Measurements from ENCODE around the gene THTPA. TPM values are rescaled to one million over a fixed set of nuclear protein-coding genes. Genes with fewer than 3 reads are reported as not detected.

The THTPA gene, protein sequence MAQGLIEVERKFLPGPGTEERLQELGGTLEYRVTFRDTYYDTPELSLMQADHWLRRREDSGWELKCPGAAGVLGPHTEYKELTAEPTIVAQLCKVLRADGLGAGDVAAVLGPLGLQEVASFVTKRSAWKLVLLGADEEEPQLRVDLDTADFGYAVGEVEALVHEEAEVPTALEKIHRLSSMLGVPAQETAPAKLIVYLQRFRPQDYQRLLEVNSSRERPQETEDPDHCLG
- 10 to 100 TPM; 16.4 to 26.7 (median 19.2) TPM for total RNA-seq
- 10 to 100 TPM; 17.9 to 18.1 TPM for polyA plus RNA-seq
- 8.5 reads per million, percentile 33 among the genes with 10 or more reads in this experiment for total RNA-seq

DNA sequence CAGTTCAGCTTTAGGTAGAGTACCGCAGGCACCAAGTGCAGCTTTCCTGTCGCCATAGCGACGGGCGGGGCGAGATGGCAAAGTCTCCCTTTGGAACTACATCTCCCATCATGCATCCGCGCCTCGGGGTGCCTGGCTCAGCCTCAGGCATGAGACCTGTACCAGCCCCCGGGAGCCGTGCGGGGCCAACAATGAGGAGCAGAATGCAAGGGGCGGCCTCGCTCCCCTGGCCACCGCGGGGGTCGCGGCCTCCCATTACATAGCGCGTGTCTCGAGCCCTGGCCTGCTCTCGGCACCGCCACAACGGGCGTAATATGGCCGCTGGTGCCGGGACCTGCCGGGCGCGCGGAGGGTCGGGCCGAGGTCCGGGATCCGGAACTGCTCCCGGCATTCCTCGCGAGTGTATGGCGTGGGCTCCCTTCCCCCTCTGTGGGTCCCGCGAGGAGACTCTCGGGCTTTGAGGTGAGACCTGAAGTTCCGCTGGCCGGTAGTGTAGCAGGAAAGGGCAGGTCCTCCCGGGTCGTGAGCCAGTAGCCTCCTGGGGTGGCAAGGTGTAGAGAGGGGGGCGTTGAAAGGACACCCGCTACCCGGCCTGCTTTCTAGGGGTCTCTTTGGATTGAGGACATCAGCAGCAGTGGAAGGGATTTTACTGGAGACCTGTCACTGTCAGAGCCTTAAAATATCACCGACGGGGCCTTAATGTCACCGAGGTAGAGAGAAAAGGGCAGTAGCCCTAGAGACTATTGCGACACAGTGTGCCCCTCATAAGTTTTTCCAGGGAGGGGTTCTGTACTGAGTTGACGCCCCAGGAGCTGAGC, at the start of gene THTPA:
TSS of gene THTPA (plus strand) at position 390 of the 818 bp plus-strand sequence. CDS start 487 bp downstream, outside the sequence.
- ChIA-PET POLR2A (interaction anchor here (0.7 to 2.6 kb wide), 6 partner anchors 11 to 591 kb away, joined by 3 to 15 read pairs (median 4); partner anchors contain the start of genes ACIN1, AP1G2, C14orf119 and DCAF11), CTCF (interaction anchor here (1.2 kb wide), 2 partner anchors 13 to 77 kb away, joined by 5 to 6 read pairs; no protein-coding TSS in a partner anchor)
- Mint-ChIP-seq H3K4me3 (peak within 1 kb of the TSS; percentile 80 to 99 (median 96)), H3K4me1 (peaks cover 18 to 45% (median 38%) of the 10 kb centered on the region in 7 donors), H3K27ac (peak within 1 kb of the TSS; percentile 78 to 97 (median 94)), H3K36me3 (peaks cover 0 to 11% (median 4%) of the 10 kb centered on the region in 5 donors), H3K27me3 (peaks cover 0 to under 1% (median 0%) of the 10 kb centered on the region in 5 donors), H3K9me3 (no peaks in the 10 kb centered on the region)
- ATAC-seq (peak; percentile 94), DNase-seq (peak; percentile 84 to 96 (median 89))
- no peaks in the 10 kb centered on the region for H3K27me3 ChIP-seq (ENCODE audit: control insufficient read depth in 2 of 2, insufficient read depth in 2 of 2, low read length in 2 of 2)
- intact Hi-C loops (cut with micrococcal nuclease) = loop anchor here (1.0 to 10.0 kb wide), 12 partner anchors 11 to 887 kb away; partner anchors contain the start of genes ACIN1 (in 2 of the 2), AP1G2 (in 2 of the 2), C14orf119 (in 2 of the 2) and NGDN (in 2 of the 2)
- H3K4me3 ChIP-seq (ENCODE audit: low read length) = peak within 1 kb of the TSS; percentile 84
- no peaks in the 10 kb centered on the region for H3K9me3 ChIP-seq (ENCODE audit: control insufficient read depth in 2 of 3, low read length in 3 of 3)
- peak within 1 kb of the TSS; percentile 83 for H3K27ac ChIP-seq (ENCODE audit: low read depth, low read length)
- peaks cover 0 to 31% (median 14%) of the 10 kb centered on the region in 3 experiments for H3K36me3 ChIP-seq (ENCODE audit: control insufficient read depth in 2 of 3, insufficient read depth in 3 of 3, low read length in 3 of 3)
- peaks cover 10 to 16% of the 10 kb centered on the region in 2 donors for H3K4me1 ChIP-seq (ENCODE audit: control insufficient read depth in 2 of 2, insufficient read depth in 2 of 2, low read length in 2 of 2)

DNA sequence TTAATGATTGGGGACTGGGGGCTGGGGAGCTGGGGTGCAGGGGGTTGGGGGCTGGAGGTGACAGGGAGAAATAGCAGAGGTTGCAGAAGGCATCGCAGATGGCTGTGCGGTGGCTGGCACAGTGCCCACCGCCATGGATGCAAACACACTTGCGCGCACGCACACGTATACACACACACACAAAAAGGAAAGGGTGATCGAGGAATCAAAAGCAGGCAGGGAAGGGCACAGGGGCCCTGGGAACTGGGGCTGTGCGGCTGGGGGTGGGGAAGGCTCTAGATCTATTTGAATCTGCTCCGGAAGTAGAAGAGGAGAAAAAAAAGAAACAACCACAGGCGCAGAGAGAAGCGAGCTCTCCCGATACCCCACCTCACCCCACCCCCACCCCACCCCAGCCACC, 43.9 kb upstream of the THTPA start:
- H3K27ac ChIP-seq (ENCODE audit: low read depth, low read length) = peak overlapping the region; percentile 33
- H3K4me3 ChIP-seq (ENCODE audit: low read length) = no peak overlapping the region
- H3K27ac Mint-ChIP-seq = peak overlapping the region in 8 of 9 donors; percentile 5 to 94 (median 84)
- peaks cover 0 to 8% (median 0%) of the 10 kb centered on the region in 5 donors for H3K36me3 Mint-ChIP-seq
- H3K9me3 ChIP-seq (ENCODE audit: control insufficient read depth in 2 of 3, low read length in 3 of 3) = no peaks in the 10 kb centered on the region
- intact Hi-C loops (cut with micrococcal nuclease) = no loop called here
- peaks cover 0 to 2% (median 0%) of the 10 kb centered on the region in 11 donors for H3K9me3 Mint-ChIP-seq
- CTCF ChIA-PET = interaction anchor here (0.9 to 1.0 kb wide), 2 partner anchors 33 to 759 kb away, joined by 3 read pairs; no protein-coding TSS in a partner anchor
- H3K4me1 Mint-ChIP-seq = peaks cover 5 to 28% (median 23%) of the 10 kb centered on the region in 7 donors
- DNase-seq (peak in 6 of 9 donors; percentile 17 to 40 (median 26)), ATAC-seq (peak; percentile 48)
- no peaks in the 10 kb centered on the region for H3K27me3 ChIP-seq (ENCODE audit: control insufficient read depth in 2 of 2, insufficient read depth in 2 of 2, low read length in 2 of 2)
- POLR2A ChIA-PET = interaction anchor here (0.9 kb wide), 1 partner anchor 43 kb away, joined by 3 read pairs; the partner anchor contains the start of gene NGDN
- H3K27me3 Mint-ChIP-seq = no peaks in the 10 kb centered on the region
- H3K4me3 Mint-ChIP-seq = peak overlapping the region; percentile 67 to 91 (median 82)
- no peaks in the 10 kb centered on the region for H3K4me1 ChIP-seq (ENCODE audit: control insufficient read depth in 2 of 2, insufficient read depth in 2 of 2, low read length in 2 of 2)
- H3K36me3 ChIP-seq (ENCODE audit: control insufficient read depth in 2 of 3, insufficient read depth in 3 of 3, low read length in 3 of 3) = no peaks in the 10 kb centered on the region

DNA sequence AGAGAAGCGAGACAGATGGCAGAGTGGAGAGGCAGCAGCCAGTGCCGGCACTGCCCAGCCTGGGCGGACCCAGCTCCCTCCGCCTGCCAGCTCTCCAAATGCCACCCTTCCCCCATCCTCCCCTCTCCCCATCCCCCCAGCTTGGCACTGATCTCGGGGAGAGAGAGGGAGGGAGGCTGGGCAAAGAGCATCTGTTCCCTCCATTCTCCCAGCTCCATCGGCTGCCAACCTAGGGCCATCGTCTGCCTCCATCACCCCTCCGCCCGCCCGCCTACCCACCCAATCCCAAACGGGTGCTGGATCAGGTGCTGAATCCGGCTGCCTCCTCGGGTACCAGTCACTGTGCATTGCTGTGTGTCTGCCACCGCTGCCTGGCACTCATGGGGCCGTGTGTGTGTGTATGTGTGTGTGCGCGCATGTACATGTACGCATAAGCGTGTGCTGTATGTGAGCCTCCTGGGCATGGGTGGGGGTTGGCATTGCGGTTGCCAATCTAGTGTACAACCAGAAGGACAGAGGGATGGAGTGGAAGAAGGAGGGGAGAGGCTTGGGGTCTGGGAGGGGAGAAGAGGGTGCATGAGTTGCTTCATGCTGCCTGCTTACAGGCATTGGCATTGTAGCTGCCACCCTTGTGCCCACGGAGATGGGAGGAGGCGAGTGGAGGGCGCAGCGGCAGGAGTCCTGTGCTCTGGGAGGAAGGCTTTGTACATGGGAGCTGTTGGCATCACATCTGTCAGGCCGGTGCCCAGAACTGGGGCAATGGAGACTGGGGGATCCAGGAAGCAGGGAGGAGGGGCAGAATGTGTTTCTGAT, 42.9 kb upstream of the THTPA start:
- Histone ChIP-seq H3K27ac (ENCODE audit: low read depth, low read length) (no peak overlapping the region), H3K4me3 (ENCODE audit: low read length) (no peak overlapping the region), H3K4me1 (ENCODE audit: control insufficient read depth in 2 of 2, insufficient read depth in 2 of 2, low read length in 2 of 2) (no peaks in the 10 kb centered on the region), H3K9me3 (ENCODE audit: control insufficient read depth in 2 of 3, low read length in 3 of 3) (no peaks in the 10 kb centered on the region), H3K36me3 (ENCODE audit: control insufficient read depth in 2 of 3, insufficient read depth in 3 of 3, low read length in 3 of 3) (no peaks in the 10 kb centered on the region), H3K27me3 (ENCODE audit: control insufficient read depth in 2 of 2, insufficient read depth in 2 of 2, low read length in 2 of 2) (no peaks in the 10 kb centered on the region)
- no peak for DNase-seq
- intact Hi-C loops (cut with micrococcal nuclease) = no loop called here
- Mint-ChIP-seq H3K4me1 (peaks cover 5 to 28% (median 23%) of the 10 kb centered on the region in 7 donors), H3K27ac (peak overlapping the region in 4 of 9 donors; percentile 50 to 78 (median 58)), H3K9me3 (peaks cover 0 to 2% (median 0%) of the 10 kb centered on the region in 11 donors), H3K27me3 (no peaks in the 10 kb centered on the region), H3K4me3 (peak overlapping the region in 4 of 10 donors; percentile 5 to 67 (median 36)), H3K36me3 (peaks cover 0 to 8% (median 0%) of the 10 kb centered on the region in 5 donors)
- ChIA-PET CTCF (interaction anchor here (0.9 to 1.0 kb wide), 2 partner anchors 35 to 758 kb away, joined by 3 read pairs; no protein-coding TSS in a partner anchor), POLR2A (interaction anchor here (0.9 kb wide), 1 partner anchor 44 kb away, joined by 3 read pairs; the partner anchor contains the start of gene NGDN)
- no peak for ATAC-seq

DNA sequence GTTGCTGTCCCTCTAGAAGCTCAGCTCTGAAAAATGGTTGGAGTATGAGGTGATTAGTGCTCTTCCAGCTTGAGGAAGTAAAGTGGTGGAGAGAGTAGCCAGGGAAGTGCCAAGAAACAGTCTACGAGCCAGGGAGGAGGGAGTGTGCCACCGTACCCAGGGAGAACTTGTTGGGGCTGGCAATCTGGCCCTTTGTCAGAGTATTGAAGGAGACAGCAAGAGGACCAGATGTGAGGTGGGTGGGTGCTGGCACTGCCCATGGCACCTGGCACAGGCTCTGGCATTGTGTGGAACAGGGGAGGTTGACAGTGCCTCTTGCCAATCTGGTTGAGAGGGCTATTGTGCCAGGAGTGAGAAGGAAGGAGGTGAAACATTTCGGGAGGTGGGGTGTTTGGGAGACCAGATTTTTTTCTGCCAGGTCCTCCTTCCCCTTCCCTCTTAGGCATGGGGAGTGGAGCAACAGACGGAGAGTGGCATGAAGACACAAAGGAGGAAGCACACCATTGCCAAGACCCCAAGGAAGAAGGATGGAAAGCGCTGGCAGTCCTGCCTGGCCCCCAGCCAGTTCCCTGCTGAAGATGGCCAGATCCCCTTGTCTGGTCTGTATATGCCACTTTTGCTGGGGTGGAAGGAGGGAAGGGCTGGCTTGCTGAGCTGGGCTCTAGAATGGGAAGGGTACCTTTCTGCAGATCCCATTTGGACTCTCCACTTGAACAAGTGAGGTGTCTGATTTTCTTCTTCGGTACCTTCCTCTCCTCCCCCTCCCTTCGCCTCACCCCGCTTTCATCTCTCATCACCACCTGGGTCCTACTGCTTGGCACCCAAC, 42.0 kb upstream of the THTPA start:
- CTCF ChIA-PET = no interaction called here
- Mint-ChIP-seq H3K9me3 (peaks cover 0 to 2% (median 0%) of the 10 kb centered on the region in 11 donors), H3K27ac (peak overlapping the region in 2 of 9 donors; percentile 50 to 78), H3K4me1 (peaks cover 5 to 28% (median 23%) of the 10 kb centered on the region in 7 donors), H3K4me3 (peak overlapping the region in 1 of 10 donors; percentile 19), H3K27me3 (no peaks in the 10 kb centered on the region), H3K36me3 (peaks cover 0 to 8% (median 0%) of the 10 kb centered on the region in 5 donors)
- no peaks in the 10 kb centered on the region for H3K9me3 ChIP-seq (ENCODE audit: control insufficient read depth in 2 of 3, low read length in 3 of 3)
- H3K27ac ChIP-seq (ENCODE audit: low read depth, low read length) = no peak overlapping the region
- no peaks in the 10 kb centered on the region for H3K36me3 ChIP-seq (ENCODE audit: control insufficient read depth in 2 of 3, insufficient read depth in 3 of 3, low read length in 3 of 3)
- POLR2A ChIA-PET = no interaction called here
- intact Hi-C loops (cut with micrococcal nuclease) = no loop called here
- ATAC-seq = no peak
- H3K4me3 ChIP-seq (ENCODE audit: low read length) = no peak overlapping the region
- DNase-seq = no peak
- H3K4me1 ChIP-seq (ENCODE audit: control insufficient read depth in 2 of 2, insufficient read depth in 2 of 2, low read length in 2 of 2) = no peaks in the 10 kb centered on the region
- no peaks in the 10 kb centered on the region for H3K27me3 ChIP-seq (ENCODE audit: control insufficient read depth in 2 of 2, insufficient read depth in 2 of 2, low read length in 2 of 2)

DNA sequence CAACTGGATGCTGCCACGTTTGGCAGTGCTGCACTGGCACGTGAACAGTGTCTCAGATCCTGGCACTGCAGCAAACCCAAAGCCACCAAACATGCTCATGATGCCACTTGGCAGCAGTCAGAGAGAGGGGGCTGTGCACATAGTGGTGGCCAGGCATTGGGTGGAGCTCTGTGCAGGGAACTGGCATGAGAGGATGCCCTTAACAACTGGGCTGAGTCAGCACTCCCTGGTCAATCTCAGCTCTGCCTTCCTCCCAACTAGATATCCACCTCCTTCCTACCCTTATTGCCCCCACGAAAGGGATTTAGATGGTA, 41.5 kb upstream of the THTPA start:
- H3K36me3 ChIP-seq (ENCODE audit: control insufficient read depth in 2 of 3, insufficient read depth in 3 of 3, low read length in 3 of 3) = no peaks in the 10 kb centered on the region
- H3K9me3 Mint-ChIP-seq = no peaks in the 10 kb centered on the region
- POLR2A ChIA-PET = no interaction called here
- H3K27ac ChIP-seq (ENCODE audit: low read depth, low read length) = no peak overlapping the region
- intact Hi-C loops (cut with micrococcal nuclease) = no loop called here
- no peaks in the 10 kb centered on the region for H3K27me3 Mint-ChIP-seq
- H3K4me1 ChIP-seq (ENCODE audit: control insufficient read depth in 2 of 2, insufficient read depth in 2 of 2, low read length in 2 of 2) = no peaks in the 10 kb centered on the region
- H3K4me1 Mint-ChIP-seq = peaks cover 5 to 28% (median 23%) of the 10 kb centered on the region in 7 donors
- no peaks in the 10 kb centered on the region for H3K27me3 ChIP-seq (ENCODE audit: control insufficient read depth in 2 of 2, insufficient read depth in 2 of 2, low read length in 2 of 2)
- peaks cover 0 to 6% (median 0%) of the 10 kb centered on the region in 5 donors for H3K36me3 Mint-ChIP-seq
- no peak overlapping the region for H3K4me3 ChIP-seq (ENCODE audit: low read length)
- ATAC-seq (no peak), DNase-seq (no peak)
- H3K9me3 ChIP-seq (ENCODE audit: control insufficient read depth in 2 of 3, low read length in 3 of 3) = no peaks in the 10 kb centered on the region
- CTCF ChIA-PET = no interaction called here
- H3K27ac Mint-ChIP-seq = no peak overlapping the region
- H3K4me3 Mint-ChIP-seq = no peak overlapping the region
